HG02981 (cell line): ENCODE measurements around the gene ARHGEF10L.

Experiments
- ATAC-seq: cut with Tn5 transposase; IDR thresholded peaks from one replicate; pipeline ENCODE4 v1.9.1; 2021; ENCODE audit warnings: mild to moderate bottlenecking, moderate library complexity; ENCODE audit not compliant: unreplicated experiment

ARHGEF10L gene

DNA sequence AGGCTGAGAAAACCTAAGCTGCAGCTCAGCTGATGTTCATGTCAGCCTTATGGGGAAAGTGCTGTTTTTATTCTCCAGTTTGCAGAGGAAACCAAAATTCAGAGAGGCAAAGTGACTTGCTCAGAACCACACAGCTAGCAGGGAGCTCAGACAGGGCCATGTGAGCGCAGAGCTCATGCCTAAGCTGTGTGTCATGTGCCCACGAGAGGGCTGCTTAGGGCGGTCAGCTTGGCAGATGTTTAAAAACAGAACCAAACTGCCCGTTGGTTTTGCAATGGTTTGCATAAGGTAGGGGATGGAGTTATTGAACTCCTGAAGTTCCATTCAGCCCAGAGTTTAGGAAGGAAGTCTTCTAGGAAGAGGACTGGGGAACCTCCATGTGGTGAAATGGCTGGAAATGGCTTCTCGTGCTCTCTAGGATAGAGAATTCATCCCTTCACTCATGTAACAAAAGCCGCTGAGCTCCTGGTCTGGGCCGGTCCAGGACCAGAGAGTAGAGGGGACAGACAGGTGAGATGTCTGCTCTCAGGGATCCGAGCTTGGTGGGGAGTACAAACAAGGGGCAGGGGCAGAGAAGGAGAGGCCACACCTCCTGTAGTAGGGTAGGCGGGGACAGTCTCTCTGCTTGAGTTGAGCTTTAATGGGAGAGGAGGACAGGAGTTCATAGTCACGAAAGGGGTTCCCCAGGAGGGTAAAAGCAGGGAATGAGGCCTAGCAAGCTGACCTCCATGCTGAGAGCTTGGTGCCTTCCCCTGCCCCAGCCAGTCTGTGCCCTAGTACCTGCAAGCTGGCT is 46.9 kb downstream of the ARHGEF10L start:
- no peak for ATAC-seq

GRCh38 chr1:17587693-17588047 is 48.2 kb downstream of the ARHGEF10L start:
- ATAC-seq = no peak

GRCh38 chr1:17588048-17588871 is 48.8 kb downstream of the ARHGEF10L start:
- no peak for ATAC-seq

DNA sequence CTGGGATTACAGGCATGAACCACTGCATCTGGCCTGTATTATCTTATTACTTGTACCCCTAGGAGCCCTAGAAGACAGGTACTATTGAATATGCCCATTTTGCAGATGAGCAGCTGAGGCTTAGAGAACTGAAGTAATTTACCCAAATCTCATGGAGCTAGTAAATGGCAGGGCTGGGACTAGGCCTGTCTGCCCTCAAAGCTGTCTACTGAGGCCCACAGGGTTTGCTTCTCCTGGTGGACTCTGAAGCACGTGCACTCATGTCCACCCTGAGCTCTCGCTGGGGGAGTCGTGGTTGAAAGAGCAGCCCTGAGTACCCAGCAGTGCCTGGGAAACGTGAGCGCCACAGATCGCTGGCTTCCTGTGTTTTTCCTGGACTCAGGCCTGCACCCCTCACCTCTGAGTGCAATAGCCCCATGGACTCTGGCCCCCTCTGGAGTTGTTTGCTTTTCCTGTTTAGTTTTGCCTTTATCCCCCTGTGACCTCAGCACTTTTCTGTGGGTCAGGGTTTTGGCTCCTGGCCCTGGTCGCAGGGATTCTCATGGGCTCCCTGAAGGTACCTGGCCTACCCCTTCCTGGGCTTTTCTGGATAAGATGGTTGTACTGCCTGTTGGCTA is 52.4 kb downstream of the ARHGEF10L start:
- ATAC-seq = no peak

DNA sequence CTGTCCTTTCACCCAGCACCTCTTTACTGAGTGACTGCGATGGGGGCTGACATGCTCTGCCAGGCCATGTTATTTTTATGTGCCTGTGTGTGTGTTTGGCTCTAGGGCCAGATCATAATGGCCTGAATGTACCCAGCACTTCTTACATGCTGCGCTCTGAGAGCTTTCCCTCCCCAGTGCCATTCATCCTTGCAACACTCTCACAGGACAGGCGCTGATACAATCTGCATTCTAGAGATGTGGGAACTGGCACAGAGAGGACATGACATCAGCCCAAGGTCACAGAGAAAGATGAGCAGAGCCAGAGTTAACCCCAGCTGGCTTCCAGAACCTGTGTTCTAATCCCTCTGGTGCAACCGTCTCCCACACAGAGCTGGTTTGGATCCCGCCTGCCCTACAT is 54.5 kb downstream of the ARHGEF10L start:
- no peak for ATAC-seq

GRCh38 chr1:17594690-17595601 is 55.4 kb downstream of the ARHGEF10L start:
- no peak for ATAC-seq

GRCh38 chr1:17595602-17595925 is 56.1 kb downstream of the ARHGEF10L start:
- ATAC-seq = no peak

DNA sequence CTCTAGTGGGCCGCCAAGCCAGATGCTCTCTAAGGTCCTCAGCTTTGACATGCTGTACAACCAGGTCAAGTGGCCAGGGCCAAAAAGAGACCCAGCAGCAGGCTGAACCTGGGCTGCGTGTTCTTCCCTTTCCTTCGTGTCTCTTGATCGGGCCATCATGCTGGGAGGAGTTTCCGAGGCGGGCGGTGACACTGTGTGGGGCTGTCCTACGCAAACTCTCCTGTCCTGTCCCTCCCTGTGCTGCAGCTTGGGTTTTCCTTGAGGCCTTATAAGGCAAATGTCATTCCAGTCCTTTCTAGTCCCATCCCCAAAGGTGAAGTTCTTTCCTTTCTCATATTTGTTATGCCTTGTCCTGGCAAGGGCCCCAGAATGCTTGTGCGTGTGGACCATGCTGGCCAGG is 56.7 kb downstream of the ARHGEF10L start:
- no peak for ATAC-seq

DNA sequence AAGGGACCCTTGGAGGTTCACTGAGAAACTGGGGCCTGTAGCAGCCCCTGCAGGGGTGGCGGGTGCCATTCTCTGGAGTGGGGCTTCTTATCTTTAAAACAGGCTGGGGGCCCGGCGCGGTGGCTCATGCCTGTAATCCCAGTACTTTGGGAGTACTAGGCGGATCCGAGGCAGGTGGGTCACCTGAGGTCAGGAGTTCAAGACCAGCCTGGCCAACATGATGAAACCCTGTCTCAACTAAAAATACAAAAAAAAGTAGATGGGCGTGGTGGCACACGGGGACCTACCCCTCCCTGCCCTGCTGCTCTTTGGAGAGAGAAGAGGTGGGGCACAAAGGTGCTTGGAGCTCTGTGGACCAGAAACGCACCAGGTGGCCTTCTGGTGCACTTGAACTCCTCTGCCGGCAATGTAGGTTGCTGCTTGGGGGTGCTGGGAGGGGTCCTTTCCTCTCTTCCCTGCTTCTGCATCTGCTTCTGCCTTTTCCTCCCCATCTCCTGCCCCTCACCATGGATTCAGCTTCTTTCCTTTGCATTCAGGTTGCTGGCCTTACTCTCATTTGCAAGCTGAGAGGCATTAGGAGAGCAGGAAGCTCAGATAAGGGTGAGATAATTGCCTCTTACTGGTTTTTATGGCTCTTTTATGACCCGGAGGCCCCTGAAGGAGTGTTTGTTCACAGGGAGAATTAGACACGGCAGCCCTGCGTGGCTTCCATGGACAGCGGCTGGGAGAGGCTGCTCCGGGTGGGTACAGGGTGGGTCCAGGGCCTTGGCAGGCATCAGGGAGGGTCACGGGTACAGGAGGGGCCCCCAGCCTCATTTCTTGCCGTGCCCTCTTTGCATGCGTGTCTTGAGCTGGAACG is 57.4 kb downstream of the ARHGEF10L start:
- no peak for ATAC-seq

DNA sequence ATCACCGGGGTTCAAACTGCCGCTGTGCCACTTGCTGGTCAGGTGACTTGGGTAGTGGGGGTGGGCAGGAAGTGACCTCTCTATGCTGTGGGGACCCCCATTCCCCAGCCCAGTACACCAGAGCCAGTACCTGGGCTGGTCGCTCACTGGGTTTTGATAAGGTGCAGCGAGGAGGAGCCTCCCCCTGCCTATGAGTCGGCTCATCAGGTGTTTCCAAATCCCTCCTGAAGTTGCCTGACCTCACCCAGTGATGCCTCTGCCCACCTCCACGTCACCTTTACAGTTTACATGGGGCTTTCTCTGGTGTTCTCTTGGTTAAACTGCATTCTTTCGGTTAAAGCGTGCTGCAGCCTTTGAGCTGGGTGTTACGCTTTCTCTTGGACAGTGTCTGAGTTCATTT is 58.2 kb downstream of the ARHGEF10L start:
- no peak for ATAC-seq

DNA sequence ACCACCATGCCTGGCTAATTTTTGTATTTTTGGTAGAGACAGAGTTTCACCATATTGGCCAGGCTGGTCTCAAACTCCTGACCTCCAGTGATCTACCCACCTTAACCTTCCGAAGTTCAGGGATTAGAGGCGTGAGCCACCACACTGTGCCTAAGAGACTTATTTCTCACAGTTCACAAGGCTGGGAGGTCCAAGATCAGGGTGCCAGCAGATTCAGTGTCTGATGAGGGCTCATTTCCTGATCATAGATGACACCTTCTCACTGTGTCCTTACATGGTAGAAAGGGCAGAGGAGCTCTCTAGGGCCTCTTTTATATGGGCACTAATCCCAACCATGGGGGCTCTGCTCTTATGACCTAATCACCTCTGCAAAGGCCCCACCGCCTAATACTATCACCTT is 58.8 kb downstream of the ARHGEF10L start:
- ATAC-seq = no peak

- ATAC-seq = no peak
These were observed 59.9 kb downstream of the ARHGEF10L start for GRCh38 chr1:17599291-17599953.

GRCh38 chr1:17599954-17600300 is 60.4 kb downstream of the ARHGEF10L start:
- no peak for ATAC-seq

DNA sequence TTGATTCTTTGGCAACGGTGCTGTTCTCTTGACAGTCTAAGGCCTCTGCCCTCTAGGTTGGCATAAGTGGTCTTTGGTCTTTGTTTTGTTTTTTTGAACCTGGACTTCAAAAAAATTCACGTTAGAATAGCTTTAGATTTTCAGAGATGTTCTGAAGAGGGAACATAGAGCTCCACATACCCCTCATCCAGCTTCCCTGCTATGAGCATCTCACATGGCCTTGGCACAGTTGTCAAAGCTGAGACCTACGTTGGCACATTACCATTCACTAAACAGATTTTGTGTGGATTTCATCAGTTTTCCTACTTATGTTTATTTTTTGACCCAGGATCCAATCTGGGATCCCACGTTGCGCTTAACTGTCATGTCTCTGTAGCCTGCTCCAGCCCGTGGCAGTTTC is 60.8 kb downstream of the ARHGEF10L start:
- no peak for ATAC-seq

- ATAC-seq = no peak
These were observed 62.3 kb downstream of the ARHGEF10L start for GRCh38 chr1:17601643-17602382.

- ATAC-seq = no peak
These were observed 63.8 kb downstream of the ARHGEF10L start for GRCh38 chr1:17603091-17603841.

- no peak for ATAC-seq
These were observed 66.3 kb downstream of the ARHGEF10L start for GRCh38 chr1:17605582-17606344.
